RWPE2 (cell line): ENCODE data around the gene UNC13A.
"Not testable (repeated sequence)": the region's sequence is repeated elsewhere in the genome, so short reads cannot be mapped to it uniquely, and the experiment has no call there.

Experiments used
- ATAC-seq: fragments of 200-7000 bp; cut with Tn5 transposase; 3 replicates; pipeline ENCODE4 v1.9.1; 2021; ENCODE audit warnings: low read depth
- DNase-seq: peaks from one replicate; pipeline ENCODE4 v3.0.0-alpha.2; 2020; ENCODE audit warnings: low spot score
- H3K27ac ChIP-seq: fragments of 450-650 bp; 2 replicates; pipeline ENCODE4 v1.5.1; 2017; ENCODE audit warnings: mild to moderate bottlenecking; ENCODE audit not compliant: poor library complexity, severe bottlenecking
- H3K27me3 ChIP-seq: fragments of 250-450 bp; sonication (Bioruptor Pico); 2 replicates; pipeline ENCODE4 v1.5.1; 2021; ENCODE audit warnings: mild to moderate bottlenecking, moderate library complexity; ENCODE audit not compliant: insufficient read depth, poor library complexity, severe bottlenecking
- H3K36me3 ChIP-seq: fragments of 250-450 bp; sonication (Bioruptor Pico); 2 replicates; pipeline ENCODE4 v1.5.1; 2020; ENCODE audit warnings: low read depth, mild to moderate bottlenecking, moderate library complexity
- H3K4me1 ChIP-seq: fragments of 250-450 bp; sonication (Bioruptor Pico); 2 replicates; pipeline ENCODE4 v1.5.1; 2021; ENCODE audit warnings: mild to moderate bottlenecking, moderate library complexity; ENCODE audit not compliant: insufficient read depth, poor library complexity, severe bottlenecking
- H3K4me3 ChIP-seq: fragments of 250-450 bp; sonication (Bioruptor Pico); 2 replicates; pipeline ENCODE4 v1.5.1; 2021; ENCODE audit warnings: mild to moderate bottlenecking, moderate library complexity; ENCODE audit not compliant: severe bottlenecking
- H3K9me3 ChIP-seq: fragments of 250-450 bp; sonication (Bioruptor Pico); 2 replicates; pipeline ENCODE4 v1.5.1; 2021; ENCODE audit warnings: mild to moderate bottlenecking, moderate library complexity; ENCODE audit not compliant: severe bottlenecking
- CTCF ChIP-seq: fragments of 450-650 bp; IDR thresholded peaks from one replicate; pipeline ENCODE4 v1.5.1; 2017; ENCODE audit warnings: mild to moderate bottlenecking, moderate library complexity; ENCODE audit not compliant: poor library complexity, severe bottlenecking

Gene UNC13A

GRCh38 chr19:17570791-17571190, 117.4 kb downstream of the UNC13A start:
- DNase-seq (no peak), ATAC-seq (no peak)
- Histone ChIP-seq H3K9me3 (no peaks in the 10 kb centered on the region), H3K4me1 (no peaks in the 10 kb centered on the region), H3K27ac (no peak overlapping the region), H3K36me3 (peaks cover 99% of the 10 kb centered on the region), H3K27me3 (no peaks in the 10 kb centered on the region), H3K4me3 (no peak overlapping the region)
- no peak for TF ChIP-seq CTCF

- not testable (repeated sequence) for H3K27ac ChIP-seq, H3K27me3 ChIP-seq, DNase-seq, H3K9me3 ChIP-seq, ATAC-seq, H3K4me3 ChIP-seq, H3K4me1 ChIP-seq
- H3K36me3 ChIP-seq = peaks cover 99% of the 10 kb centered on the region
These were observed 117.9 kb downstream of the UNC13A start for GRCh38 chr19:17570291-17570690.

GRCh38 chr19:17567940-17568339, 120.2 kb downstream of the UNC13A start:
- no peaks in the 10 kb centered on the region for H3K27me3 ChIP-seq
- H3K9me3 ChIP-seq = no peaks in the 10 kb centered on the region
- ATAC-seq (no peak), DNase-seq (no peak)
- H3K36me3 ChIP-seq = peaks cover 97% of the 10 kb centered on the region
- H3K4me3 ChIP-seq = no peak overlapping the region
- H3K27ac ChIP-seq = no peak overlapping the region
- H3K4me1 ChIP-seq = no peaks in the 10 kb centered on the region
- TF ChIP-seq CTCF = no peak

- TF ChIP-seq CTCF = no peak
- ATAC-seq (no peak), DNase-seq (no peak)
- Histone ChIP-seq H3K27me3 (no peaks in the 10 kb centered on the region), H3K4me3 (no peak overlapping the region), H3K27ac (no peak overlapping the region), H3K36me3 (peaks cover 94% of the 10 kb centered on the region), H3K9me3 (no peaks in the 10 kb centered on the region), H3K4me1 (peaks cover 1% of the 10 kb centered on the region)
These were observed 122.5 kb downstream of the UNC13A start for GRCh38 chr19:17565611-17566010.

- no peak overlapping the region for H3K27ac ChIP-seq
These were observed 123.4 kb downstream of the UNC13A start for GRCh38 chr19:17564781-17565180.

More at GRCh38 chr19:17564781-17565180, 123.4 kb downstream of the UNC13A start:
- TF ChIP-seq CTCF = no peak
- no peak for ATAC-seq
- Histone ChIP-seq H3K4me1 (peaks cover 7% of the 10 kb centered on the region), H3K4me3 (no peak overlapping the region), H3K9me3 (no peaks in the 10 kb centered on the region), H3K36me3 (peaks cover 94% of the 10 kb centered on the region), H3K27me3 (no peaks in the 10 kb centered on the region)
- no peak for DNase-seq
